OCI-LY1 (cell line): Measurements from ENCODE around the gene LRCH1.

ENCODE experiments used
- H2AFZ ChIP-seq: fragments of 200-600 bp; sonication (generic), shearing (Covaris generic); 2 replicates; pipeline ENCODE4 v1.6.0; 2014; ENCODE audit warnings: antibody characterized with exemption, mild to moderate bottlenecking, low read length
- H3F3A ChIP-seq: fragments of 200-600 bp; sonication (generic), shearing (Covaris generic); 2 replicates; pipeline ENCODE4 v1.6.0; 2014; ENCODE audit warnings: mild to moderate bottlenecking, antibody characterized with exemption, low read length, moderate library complexity; ENCODE audit not compliant: insufficient read depth
- H3K27ac ChIP-seq: fragments of 200-600 bp; sonication (generic); 2 replicates; pipeline ENCODE4 v1.5.1; 2014; ENCODE audit warnings: low read length, mixed run types, mild to moderate bottlenecking, low read depth; ENCODE audit not compliant: poor library complexity, severe bottlenecking
- H3K27me3 ChIP-seq: fragments of 200-600 bp; sonication (generic); 2 replicates; pipeline ENCODE4 v1.6.0; 2014; ENCODE audit warnings: antibody characterized with exemption, mild to moderate bottlenecking, low read length, moderate library complexity; ENCODE audit not compliant: insufficient read depth
- H3K36me3 ChIP-seq: fragments of 200-600 bp; sonication (generic); 2 replicates; pipeline ENCODE4 v1.6.1; 2014; ENCODE audit warnings: mild to moderate bottlenecking, antibody characterized with exemption, low read length, moderate library complexity, mixed read lengths; ENCODE audit not compliant: insufficient read depth
- H3K4me1 ChIP-seq: fragments of 200-600 bp; sonication (generic); 2 replicates; pipeline ENCODE4 v1.5.1; 2014; ENCODE audit warnings: mild to moderate bottlenecking, low read length, moderate library complexity; ENCODE audit not compliant: insufficient read depth, severe bottlenecking
- H3K4me2 ChIP-seq: fragments of 200-600 bp; sonication (generic), shearing (Covaris generic); 2 replicates; pipeline ENCODE4 v1.6.1; 2014; ENCODE audit warnings: low read length
- H3K4me3 ChIP-seq: fragments of 200-600 bp; sonication (generic); 2 replicates; pipeline ENCODE4 v1.5.1; 2014; ENCODE audit warnings: low read length, low read depth, mild to moderate bottlenecking, mixed read lengths; ENCODE audit not compliant: poor library complexity, severe bottlenecking
- H3K79me2 ChIP-seq: fragments of 200-600 bp; shearing (Covaris generic); 2 replicates; pipeline ENCODE4 v1.6.1; 2016; ENCODE audit warnings: mixed run types, low read length, mixed read lengths; ENCODE audit not compliant: insufficient read depth
- H3K9ac ChIP-seq: fragments of 200-600 bp; sonication (generic), shearing (Covaris generic); 2 replicates; pipeline ENCODE4 v1.6.1; 2014; ENCODE audit warnings: mild to moderate bottlenecking, low read length, mixed read lengths
- H3K9me2 ChIP-seq: fragments of 200-600 bp; sonication (generic), shearing (Covaris generic); 2 replicates; pipeline ENCODE4 v1.6.1; 2014; ENCODE audit warnings: low read depth, mild to moderate bottlenecking, low read length, mixed read lengths
- H3K9me3 ChIP-seq: fragments of 200-600 bp; shearing (Covaris generic); 2 replicates; pipeline ENCODE4 v1.6.1; 2014; ENCODE audit warnings: low read length, mixed read lengths
- H4K20me1 ChIP-seq: fragments of 200-600 bp; sonication (generic), shearing (Covaris generic); 2 replicates; pipeline ENCODE4 v1.6.0; 2016; ENCODE audit warnings: mild to moderate bottlenecking, low read length; ENCODE audit not compliant: insufficient read depth
- CTCF ChIP-seq: fragments of 200-600 bp; sonication (generic), shearing (Covaris generic); IDR thresholded peaks from 2 replicates; pipeline ENCODE4 v1.5.1; 2017; ENCODE audit warnings: mild to moderate bottlenecking, antibody characterized with exemption, low read length, moderate library complexity, mixed read lengths
- EZH2 ChIP-seq: fragments of 200-600 bp; sonication (generic), shearing (Covaris generic); IDR thresholded peaks from 2 replicates; pipeline ENCODE4 v1.8.0; 2017; ENCODE audit warnings: borderline replicate concordance, mixed run types, mild to moderate bottlenecking, antibody characterized with exemption, low read length, moderate library complexity, mixed read lengths

Gene LRCH1

GRCh38 chr13:46726347-46726746 is 173.4 kb downstream of the LRCH1 start:
- H2AFZ ChIP-seq: no peak overlapping the region
- H3K27ac ChIP-seq: no peak overlapping the region
- no peak overlapping the region for H3K4me3 ChIP-seq
- peaks cover 25% of the 10 kb centered on the region for H3K36me3 ChIP-seq
- no peaks in the 10 kb centered on the region for H3K9me3 ChIP-seq
- no peaks in the 10 kb centered on the region for H4K20me1 ChIP-seq
- no peaks in the 10 kb centered on the region for H3K79me2 ChIP-seq
- H3K27me3 ChIP-seq: no peaks in the 10 kb centered on the region
- H3K9ac ChIP-seq: no peak overlapping the region
- TF ChIP-seq CTCF (no peak), EZH2 (no peak)
- H3F3A ChIP-seq: no peaks in the 10 kb centered on the region
- H3K4me2 ChIP-seq: no peak overlapping the region
- H3K4me1 ChIP-seq: no peaks in the 10 kb centered on the region
- no peaks in the 10 kb centered on the region for H3K9me2 ChIP-seq

- no peak overlapping the region for H3K4me3 ChIP-seq
- no peaks in the 10 kb centered on the region for H4K20me1 ChIP-seq
- no peaks in the 10 kb centered on the region for H3K9me2 ChIP-seq
- H3K9ac ChIP-seq: no peak overlapping the region
- no peak overlapping the region for H2AFZ ChIP-seq
- H3K4me1 ChIP-seq: no peaks in the 10 kb centered on the region
- no peaks in the 10 kb centered on the region for H3F3A ChIP-seq
- no peak overlapping the region for H3K4me2 ChIP-seq
- H3K9me3 ChIP-seq: no peaks in the 10 kb centered on the region
- no peak for TF ChIP-seq EZH2
- peak; percentile 38; the same call in 1 of the 2 replicates for TF ChIP-seq CTCF
- no peaks in the 10 kb centered on the region for H3K79me2 ChIP-seq
- peaks cover 34% of the 10 kb centered on the region for H3K36me3 ChIP-seq
- no peak overlapping the region for H3K27ac ChIP-seq
- no peaks in the 10 kb centered on the region for H3K27me3 ChIP-seq
Observed at GRCh38 chr13:46728777-46729176, 175.8 kb downstream of the LRCH1 start.

GRCh38 chr13:46731535-46731934 is 178.6 kb downstream of the LRCH1 start:
- Histone ChIP-seq H3K27ac (no peak overlapping the region), H3K9ac (no peak overlapping the region), H3K4me1 (no peaks in the 10 kb centered on the region), H3F3A (no peaks in the 10 kb centered on the region), H3K27me3 (no peaks in the 10 kb centered on the region), H3K9me2 (no peaks in the 10 kb centered on the region), H3K36me3 (peaks cover 23% of the 10 kb centered on the region), H3K4me2 (no peak overlapping the region), H3K79me2 (no peaks in the 10 kb centered on the region), H4K20me1 (no peaks in the 10 kb centered on the region), H2AFZ (no peak overlapping the region), H3K9me3 (no peaks in the 10 kb centered on the region), H3K4me3 (no peak overlapping the region)
- TF ChIP-seq CTCF: no peak
- no peak for TF ChIP-seq EZH2
